GM12864 (cell line): ENCODE data around the gene AKNA.

Source experiments
- DNase-seq: peaks from one replicate; pipeline ENCODE4 v3.0.0-alpha.2; 2011; ENCODE audit warnings: low read depth
- H3K4me3 ChIP-seq: 2 replicates; pipeline ENCODE4 v1.5.1; 2011; ENCODE audit warnings: mild to moderate bottlenecking, low read depth, low read length, control low read depth
- CTCF ChIP-seq: IDR thresholded peaks from 2 replicates; pipeline ENCODE4 v1.5.1; 2011; ENCODE audit warnings: low read depth, mild to moderate bottlenecking, moderate library complexity, low read length, control low read depth, inconsistent platforms; ENCODE audit errors: missing control alignments

Gene AKNA

GRCh38 chr9:114303977-114304376 is 83.8 kb downstream of the AKNA start:
- DNase-seq = no peak
- no peak for TF ChIP-seq CTCF
- no peak overlapping the region for H3K4me3 ChIP-seq

- no peak for TF ChIP-seq CTCF
- H3K4me3 ChIP-seq = no peak overlapping the region
- no peak for DNase-seq
Measured at GRCh38 chr9:114303571-114303970, 84.2 kb downstream of the AKNA start.

GRCh38 chr9:114302727-114303126 is 85.1 kb downstream of the AKNA start:
- DNase-seq = no peak
- no peak overlapping the region for H3K4me3 ChIP-seq
- TF ChIP-seq CTCF = no peak

GRCh38 chr9:114301798-114302565 is 85.8 kb downstream of the AKNA start:
- no peak for TF ChIP-seq CTCF
- no peak for DNase-seq
- H3K4me3 ChIP-seq = no peak overlapping the region

- no peak overlapping the region for H3K4me3 ChIP-seq
- no peak for TF ChIP-seq CTCF
- DNase-seq = no peak
Measured at GRCh38 chr9:114300846-114301797, 86.7 kb downstream of the AKNA start.

GRCh38 chr9:114300153-114300845 is 87.5 kb downstream of the AKNA start:
- TF ChIP-seq CTCF = no peak
- no peak for DNase-seq
- no peak overlapping the region for H3K4me3 ChIP-seq
